Renal pelvis (tissue), 4 donors: ENCODE data around the gene ANKRD44. TPM values are rescaled to one million over a fixed set of nuclear protein-coding genes. Genes with fewer than 3 reads are reported as not detected.

Experiments used
- DNase-seq: peaks from one replicate; pipeline ENCODE4 v3.0.0-alpha.2; 2013
- polyA plus RNA-seq, 3 donors: library from polyadenylated mRNA; unstranded; fragments of 120-200 nt; gene quantifications; one replicate each; pipeline ENCODE4 v1.2.1, GENCODE V29; 2013; ENCODE audit not compliant: insufficient read length in 3 of 3

ANKRD44 gene
- polyA plus RNA-seq, 3 donors: 8.8 to 13.3 (median 12.6) TPM

DNA sequence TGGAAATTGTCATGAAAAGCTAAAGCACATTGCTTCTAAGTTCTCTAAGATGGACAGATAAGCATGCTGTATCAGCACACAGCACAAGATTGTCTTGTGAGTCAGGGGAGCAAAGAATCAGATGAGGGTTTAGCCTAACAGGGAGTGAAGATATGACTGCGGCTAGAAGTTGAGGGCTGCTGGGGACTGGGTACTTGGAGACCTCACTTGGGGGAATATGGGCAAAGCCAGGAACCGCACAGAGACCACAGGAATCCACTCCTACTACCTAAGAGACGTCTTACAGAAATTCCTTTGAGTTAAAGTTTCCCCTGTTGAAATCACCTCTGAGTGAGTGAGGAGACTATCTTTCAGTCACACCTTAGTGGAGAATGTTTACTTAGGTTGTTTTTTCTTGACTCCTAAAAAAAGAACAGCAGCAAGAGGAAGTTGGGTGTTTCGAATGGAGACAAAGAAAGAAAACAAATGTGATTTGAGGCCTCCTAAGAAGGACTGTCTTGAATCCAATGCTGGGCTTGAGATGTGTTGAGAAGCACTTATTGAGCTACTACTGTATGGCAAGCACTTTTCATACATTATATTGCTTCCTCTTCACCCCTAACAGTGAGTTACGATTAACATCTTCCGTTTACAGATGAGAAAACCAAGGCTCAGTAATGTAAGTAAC lies 100.7 kb downstream of the ANKRD44 start:
- DNase-seq: no peak

DNA sequence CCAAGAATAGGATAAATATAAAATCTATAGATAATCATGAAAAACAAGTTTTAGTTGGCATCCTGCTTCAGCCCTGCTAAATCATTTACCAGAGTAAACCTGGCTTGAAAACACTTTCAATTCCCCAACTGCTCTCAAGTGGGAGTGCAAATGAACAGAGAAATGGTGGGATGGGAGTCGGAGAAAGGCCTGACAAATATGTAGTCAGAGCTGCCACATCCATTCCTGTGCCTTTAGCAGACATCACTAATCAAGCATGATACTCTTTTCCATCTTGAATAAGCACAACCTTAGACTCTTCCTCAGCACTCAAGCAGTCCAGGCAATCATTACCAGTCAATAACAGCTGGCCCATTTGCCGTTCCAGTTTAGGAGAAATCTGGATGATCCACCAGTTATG lies 101.3 kb downstream of the ANKRD44 start:
- DNase-seq: no peak

DNA sequence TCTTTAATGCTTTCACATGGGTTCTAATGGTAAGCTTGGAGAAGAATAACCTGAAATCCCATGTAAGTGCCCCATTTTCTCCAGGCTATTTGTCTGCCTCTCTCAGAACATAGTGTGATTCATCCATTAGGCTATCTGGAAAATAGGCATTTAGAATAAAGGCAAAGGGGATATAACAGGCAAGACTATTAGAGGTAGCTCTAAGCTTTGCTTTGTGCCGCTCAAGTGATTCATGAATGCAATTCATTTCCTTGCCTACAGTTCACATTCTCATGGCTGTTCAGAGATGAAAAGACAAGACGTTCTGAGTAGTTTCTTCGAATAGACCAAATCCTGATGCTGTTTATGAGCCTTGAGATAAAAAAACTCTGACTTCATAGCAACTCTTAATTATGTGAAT lies 101.7 kb downstream of the ANKRD44 start:
- no peak for DNase-seq

DNA sequence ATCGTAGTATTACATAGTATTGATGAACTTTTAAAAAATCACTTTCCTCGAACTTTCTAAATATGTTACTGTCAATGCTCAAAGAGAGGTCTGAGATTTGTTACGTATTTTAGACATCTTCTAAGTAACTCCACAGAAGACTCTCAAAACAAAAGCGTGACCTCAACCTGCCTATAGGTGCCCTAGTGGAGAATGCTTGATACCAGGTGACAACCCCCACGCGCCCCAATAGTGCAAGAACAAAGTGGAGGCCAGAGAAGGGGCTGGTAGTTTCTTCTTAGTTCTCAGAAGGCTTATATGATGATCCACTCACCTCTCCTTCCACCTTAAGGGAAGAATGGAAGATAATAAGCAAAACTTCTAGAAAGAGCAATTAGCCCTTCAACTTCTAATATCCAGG lies 102.6 kb downstream of the ANKRD44 start:
- DNase-seq: no peak

DNA sequence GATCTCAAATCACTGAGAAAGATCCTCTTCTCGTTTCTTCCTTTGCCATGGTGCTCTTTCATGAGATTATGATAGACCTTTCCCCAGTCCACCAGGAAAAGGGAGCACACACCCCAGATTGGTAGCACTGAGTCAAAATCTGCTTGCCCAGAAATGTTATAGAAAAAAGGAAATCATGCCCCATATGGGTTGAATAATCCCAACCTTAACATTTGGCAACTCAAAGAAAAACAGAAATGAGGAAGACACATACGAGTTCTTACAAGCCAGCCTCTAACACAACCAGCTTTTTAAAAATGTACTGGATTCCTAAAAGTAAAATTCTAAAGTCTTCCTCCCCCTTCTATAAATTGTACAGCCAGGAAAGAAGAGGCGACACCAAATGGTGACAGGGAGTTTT lies 103.0 kb downstream of the ANKRD44 start:
- no peak for DNase-seq

DNA sequence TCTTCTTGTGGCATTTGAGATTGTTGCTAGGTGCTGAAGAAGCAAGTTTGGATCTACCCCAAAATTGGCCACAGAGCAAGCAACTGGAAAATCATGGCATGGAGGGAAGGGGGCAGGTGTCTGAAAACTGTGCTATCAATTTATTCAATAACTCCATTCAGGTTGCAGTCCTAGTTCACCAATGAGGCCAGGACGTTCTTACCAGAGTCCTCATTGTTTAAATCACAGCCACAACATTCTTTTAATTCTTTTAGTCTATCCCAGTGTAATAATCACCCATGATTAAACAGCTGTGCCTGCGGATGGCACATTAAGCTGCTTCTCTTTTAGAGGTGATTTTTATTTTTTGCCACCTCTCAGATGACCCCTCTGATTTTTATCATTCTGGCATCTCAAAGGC lies 103.5 kb downstream of the ANKRD44 start:
- DNase-seq: no peak

DNA sequence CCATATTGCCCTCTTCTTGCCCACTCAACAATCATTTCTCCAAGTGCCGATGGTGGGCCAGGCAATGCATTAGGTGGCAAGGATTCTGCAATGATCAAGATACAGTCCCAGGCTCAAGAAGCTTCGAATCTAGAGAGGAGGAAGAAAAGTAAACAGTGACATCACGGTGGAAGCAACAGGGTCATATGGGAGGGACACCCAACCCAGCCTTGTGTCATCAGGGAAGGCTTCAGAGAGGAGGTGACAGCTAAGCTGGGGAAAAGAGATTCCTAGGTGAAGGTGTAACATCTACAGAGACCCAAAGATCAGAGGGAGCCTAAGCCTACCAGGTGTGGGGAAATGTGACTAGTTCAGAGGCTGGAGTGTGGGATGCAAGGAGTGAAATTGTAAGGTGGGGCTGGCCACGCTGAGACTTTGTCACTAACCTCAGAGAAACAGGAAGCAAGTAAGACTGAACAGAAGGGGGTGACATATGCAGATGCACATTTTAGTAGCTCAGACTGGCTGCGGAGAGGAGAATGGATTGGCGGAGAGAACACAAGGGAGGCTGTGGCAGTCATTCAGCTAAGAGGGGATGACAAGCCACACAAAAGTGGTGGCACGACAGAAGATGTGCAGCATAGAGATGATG lies 104.9 kb downstream of the ANKRD44 start:
- DNase-seq: no peak

DNA sequence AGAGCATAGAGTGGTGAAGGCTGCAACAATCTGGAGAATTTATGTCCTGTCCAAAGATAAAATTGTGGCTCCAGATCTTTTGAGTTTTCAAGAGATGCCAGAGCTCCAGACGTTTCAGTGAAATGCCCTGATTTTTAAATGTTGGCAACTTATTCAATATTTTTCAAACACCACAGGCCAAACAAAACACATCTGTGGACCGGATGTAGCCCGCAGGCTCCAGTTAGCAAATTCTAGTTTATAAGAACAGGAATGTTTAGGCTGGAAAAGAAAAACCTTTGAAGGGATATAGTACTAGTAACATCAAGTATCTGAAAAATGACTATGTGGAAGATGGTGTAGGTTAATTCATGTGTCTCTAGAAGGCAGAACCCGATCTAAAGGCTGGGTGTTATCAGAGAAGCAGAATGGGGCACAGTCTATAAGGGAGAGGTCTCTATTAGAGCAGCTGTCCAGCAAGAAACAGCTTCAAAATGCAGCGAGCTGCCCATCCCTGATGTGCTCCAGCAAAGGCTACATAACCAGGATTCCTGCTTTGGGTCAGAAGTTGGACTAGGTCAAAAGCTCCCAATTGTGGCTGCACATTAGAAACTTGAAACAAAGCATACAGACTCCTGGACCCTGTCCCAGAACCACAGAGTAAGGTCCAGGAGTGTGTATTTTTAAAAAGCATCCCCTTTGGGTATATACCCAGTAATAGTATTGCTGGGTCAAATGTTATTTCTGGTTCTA lies 105.9 kb downstream of the ANKRD44 start:
- DNase-seq: no peak

DNA sequence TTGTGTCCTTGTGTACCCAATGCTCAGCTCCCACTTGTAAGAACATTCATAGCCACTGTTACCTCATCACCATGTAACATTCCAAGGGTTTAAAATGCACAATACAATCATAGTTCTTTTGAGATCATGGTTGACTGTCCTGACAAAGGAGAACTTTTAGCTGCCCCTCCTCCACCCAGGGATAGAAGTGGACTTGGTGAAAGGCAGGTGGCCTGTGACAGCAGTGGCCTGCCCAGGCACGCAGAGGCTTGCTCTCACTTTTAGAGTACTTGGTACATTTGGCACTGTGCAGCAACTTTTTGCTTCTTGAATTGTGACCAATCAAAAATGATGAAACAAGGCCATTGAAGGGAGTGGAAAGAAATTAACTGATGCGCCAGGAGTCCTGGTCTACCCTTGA lies 108.7 kb downstream of the ANKRD44 start:
- no peak for DNase-seq

DNA sequence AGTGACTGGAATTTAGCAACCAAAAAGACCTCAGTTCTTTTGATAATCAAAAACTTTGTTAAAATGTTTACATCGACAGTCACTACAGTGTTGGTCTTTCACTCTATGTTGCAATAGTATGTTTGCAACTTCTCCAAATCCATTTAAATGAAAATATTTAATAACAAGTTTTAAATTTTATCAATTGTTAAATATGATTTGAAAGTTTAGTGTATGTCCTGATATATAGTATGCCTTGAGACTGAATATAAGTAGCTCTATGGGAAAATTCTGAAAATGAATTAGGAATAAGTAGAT lies 109.9 kb downstream of the ANKRD44 start:
- DNase-seq: no peak

DNA sequence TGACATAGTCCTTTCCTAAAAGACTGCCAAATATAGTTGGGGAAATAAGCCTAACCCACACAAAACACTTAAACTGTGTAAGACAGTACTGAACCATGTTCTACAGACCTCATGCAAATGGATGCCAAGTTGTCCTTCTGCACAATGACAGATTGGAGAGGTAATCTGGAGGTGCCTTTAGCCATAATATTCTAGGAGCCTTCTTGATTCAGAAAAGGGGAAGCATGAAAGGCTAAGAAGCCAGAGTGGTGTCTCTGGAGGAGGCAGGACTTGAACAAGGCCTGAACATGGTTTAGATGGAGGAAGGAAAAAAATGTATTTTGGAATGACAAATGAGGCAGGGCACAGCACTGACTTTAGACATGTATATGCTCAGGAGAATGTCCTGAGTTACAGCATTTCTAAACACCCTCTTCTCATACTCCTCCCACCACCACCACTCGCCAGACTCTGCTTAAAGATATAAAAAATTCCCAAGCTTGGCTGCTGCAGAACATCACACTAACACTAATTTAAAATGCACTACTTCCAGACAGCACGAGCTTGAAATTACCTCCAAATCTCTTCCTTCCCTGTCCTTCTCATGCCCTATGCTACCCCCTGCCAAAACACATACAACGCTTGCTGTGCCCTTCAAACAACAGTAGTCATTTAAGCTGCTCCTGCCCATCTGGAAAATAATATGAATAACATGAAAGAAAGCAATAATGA lies 110.4 kb downstream of the ANKRD44 start:
- no peak for DNase-seq

DNA sequence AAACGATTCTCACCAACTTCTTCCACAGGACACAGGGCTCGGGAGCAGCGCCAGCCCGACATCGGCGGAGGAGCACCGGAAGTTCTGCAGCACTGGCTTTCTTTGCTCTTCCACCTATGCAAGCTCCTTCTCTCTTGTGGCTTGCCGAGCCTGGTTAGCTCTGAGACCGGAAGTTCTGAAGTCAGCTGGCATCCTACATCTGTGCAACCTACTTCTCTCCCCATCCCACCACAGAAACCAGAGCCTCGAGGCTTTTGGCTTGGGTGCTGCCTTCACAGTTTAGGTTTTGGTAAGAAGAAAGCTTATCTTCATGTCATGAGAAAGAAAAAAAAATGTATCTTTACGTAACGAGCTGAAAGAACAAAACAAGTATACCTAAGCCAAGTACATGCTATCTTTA lies 111.7 kb downstream of the ANKRD44 start:
- DNase-seq: no peak

DNA sequence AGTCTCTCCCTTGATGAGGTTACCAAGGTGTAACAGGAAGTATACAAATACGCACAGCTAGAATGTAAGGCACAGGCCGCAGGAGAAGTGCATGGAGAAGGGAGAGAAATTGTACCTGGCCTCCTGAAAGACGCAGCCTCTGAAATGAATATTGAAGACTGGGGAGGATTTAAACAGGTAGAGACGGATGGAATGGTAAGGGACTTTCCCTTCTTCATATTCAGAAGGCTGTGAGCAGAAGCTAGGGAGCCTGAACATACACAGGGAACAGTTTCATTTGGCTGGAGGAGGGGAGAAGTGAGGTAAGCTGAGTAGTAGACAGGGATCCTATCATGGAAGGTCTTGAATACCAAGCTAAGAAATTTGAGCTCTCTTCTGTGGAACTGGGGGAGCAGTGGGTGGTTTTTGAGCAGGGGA lies 112.7 kb downstream of the ANKRD44 start:
- no peak for DNase-seq

DNA sequence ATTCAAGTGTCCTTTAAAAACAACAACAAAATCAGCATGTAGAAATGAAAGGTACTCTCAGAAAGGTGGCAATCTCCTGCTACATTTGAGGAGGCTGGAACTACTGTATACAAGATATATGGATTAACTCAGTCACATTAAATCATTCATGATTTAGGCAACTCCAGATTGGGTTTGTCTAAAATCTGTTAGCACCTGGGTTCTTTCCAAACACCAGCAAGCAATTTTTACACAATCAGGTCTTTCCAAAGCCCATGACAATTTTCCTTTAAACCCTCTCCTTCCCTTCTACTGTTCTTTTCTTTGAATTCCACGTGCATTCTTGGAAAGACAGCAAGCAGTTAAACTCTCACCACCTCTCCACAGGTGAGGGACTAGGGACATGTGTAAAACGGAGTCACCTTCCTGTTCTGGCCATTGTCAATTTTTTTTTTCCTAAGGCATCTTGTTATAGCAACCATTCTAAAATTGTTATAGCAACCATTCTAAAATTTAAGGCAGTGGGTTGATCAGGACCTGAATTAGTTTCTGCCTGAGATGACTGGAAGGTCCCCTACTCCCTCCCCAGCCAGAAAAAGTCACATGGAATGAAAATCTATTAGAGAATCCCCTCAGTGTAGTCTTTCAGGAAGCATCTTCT lies 113.9 kb downstream of the ANKRD44 start:
- no peak for DNase-seq

DNA sequence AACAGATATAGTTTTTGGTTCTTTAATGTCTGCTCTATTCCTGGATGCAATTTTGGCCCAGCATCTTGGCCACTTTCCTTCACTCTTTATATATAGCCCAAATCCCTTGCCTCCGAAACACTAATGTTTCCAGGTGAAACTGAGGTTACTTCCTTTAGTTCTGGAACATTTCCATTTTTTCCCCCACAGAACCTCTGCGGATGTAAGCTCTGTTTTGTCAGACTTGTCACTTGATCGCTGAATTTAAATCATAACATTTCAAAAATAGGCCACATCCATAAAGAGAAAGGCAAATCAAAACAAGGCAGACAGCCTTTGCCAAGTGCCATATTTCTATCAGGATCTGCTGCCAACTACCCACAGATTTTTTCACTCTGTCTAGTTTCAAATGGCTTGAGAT lies 115.1 kb downstream of the ANKRD44 start:
- no peak for DNase-seq

DNA sequence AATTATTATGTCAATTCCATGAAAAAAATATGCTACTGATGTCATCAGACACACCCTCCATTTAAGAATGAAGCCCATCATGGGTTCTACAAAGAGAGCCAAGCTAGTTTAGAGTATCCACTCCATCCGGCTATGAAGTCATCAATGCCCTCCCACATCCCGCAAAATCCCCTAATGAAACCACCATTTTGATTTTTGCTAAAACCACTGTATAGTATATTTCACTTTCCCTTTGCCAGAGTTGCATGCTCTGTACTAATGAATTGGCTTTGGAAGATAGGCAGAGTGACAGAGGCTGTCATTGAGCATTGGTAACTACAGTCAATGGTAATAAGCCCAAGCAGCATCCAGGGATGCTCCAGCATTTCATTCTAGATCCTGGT lies 118.6 kb downstream of the ANKRD44 start:
- no peak for DNase-seq

DNA sequence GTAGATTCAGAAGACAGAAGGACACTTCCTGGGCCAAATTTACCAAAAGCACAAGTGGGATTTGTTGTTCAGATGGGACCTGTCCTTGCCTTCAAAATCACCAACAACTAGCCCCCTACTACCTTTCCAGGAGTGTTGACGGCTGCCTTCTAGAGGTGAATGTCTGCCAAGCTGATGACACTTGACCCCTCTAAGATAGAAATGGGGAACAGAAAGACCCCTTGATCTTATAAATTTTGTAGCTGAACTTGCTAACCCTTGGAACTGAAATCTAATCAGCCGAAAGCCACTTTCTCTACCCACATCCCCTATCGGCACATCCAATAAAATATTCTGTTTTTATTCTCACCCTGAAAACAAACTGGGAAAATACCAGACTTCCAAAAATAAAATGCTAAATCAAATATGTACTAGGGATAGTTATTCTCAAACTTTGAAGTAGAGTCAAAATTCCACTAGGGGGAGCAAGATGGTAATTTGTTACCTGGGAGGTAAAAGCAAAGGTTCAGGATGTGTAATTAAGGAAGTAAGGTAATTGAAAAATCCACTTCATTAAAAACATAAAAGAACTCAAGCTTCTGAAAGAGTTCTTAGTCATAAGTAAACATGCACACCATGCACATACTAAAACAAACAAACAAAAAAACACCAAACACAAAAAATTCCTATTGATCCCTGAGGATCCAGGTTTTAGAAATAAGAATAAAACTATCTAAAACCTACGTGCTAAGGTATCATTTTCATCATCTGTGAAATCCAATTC lies 119.2 kb downstream of the ANKRD44 start:
- DNase-seq: no peak

DNA sequence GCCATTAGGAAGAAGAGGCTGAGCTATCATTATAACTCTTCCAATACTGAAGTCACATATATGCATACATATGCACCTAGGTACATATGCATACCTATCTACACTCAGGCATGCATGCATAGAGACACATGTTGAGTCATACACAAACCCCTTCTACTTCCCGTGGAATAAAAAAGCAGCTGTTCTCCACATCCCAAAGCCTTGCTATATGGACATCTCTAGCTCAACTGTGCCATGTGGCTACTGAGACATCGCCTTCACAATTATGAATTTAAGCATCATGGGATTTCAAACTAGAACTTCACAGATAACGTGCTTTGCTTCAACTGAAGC lies 120.5 kb downstream of the ANKRD44 start:
- no peak for DNase-seq

DNA sequence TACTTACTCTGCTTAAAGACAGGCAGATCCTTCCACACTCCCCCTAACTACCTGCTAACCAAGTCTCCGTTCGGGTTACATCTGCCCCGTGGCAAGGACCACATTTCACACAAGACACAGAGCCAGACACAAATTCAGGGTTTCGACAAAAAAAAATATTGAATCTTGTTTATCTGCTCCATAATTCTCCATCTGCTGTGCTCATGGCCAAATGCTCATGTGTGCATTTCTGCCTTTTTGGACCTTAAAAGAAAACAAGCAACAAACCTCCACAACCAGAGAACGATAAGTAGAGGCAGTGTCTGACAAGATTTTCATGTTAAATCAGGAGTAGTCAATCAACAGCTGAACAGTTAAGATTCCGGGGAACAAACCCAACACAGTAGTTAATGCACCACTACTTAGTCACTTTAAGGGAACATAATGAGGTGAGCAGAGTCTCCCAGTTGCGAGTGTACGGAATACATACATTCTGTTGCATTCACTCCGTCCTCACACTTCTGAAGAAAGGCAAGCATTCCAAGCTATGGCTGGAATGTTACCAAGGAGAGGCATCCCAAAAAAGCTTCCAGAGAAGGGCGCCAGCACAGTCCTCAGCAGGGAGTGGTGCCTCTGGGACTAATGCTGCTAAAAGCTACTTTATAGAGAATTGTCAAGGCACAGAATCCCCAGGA lies 121.0 kb downstream of the ANKRD44 start:
- DNase-seq: no peak

DNA sequence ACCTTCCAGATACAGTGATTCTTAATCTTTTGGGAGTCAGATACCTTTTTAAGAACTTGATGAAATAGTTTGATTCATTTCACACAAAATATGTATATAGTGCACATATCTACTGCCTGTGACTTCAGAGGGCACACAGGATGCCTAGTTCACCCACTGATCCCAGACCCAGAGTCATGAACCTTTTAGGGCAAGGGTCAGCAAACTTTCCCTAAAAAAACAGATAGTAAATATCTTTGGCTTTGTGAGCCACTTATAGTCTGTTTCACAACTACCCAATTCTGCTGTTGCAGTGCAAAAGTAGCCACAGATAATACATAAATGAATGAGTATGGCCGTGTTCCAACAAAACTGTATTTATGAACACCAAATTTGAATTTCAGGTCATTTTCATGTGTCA lies 124.9 kb downstream of the ANKRD44 start:
- no peak for DNase-seq

DNA sequence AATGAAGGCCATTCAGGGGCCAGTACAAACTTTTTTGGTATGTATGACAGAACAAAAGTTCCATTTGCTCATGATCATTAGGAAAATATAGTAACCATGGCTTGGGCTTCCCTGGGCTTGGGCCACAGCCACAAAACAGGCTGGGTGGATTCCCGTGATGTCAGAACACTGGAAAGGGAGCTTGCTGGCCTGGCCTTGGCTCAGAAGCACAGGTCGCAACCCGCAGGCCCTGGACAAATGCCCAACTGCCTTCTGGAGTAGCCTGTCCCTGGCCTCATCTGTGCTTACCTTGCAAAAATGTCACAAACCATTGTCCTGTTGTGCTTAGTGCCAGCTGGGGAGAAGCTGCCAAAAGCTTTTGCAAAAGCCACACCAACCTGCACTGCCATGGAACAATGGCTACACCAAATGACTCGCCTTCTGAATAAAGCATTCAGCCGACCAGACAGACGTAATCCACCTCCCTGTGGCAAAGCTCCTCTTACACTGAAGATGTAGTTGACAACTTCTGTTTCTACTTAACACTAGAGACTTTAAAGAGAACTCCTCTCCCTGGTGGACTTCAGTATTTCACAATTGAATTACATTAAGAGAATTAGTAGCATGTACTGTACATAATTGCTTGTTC lies 125.5 kb downstream of the ANKRD44 start:
- no peak for DNase-seq
